IMR-90 (cell line): ENCODE results near the gene CDS1. TPM values are rescaled to one million over a fixed set of nuclear protein-coding genes. Genes with fewer than 3 reads are reported as not detected.

Experiments used
- ATAC-seq: fragments of 200-7000 bp; cut with Tn5 transposase; 2 replicates; pipeline ENCODE4 v1.9.1; 2020; ENCODE audit warnings: low read depth, mild to moderate bottlenecking, moderate library complexity
- BruUV-seq: library from RNA; stranded (reverse); fragments of 400-500 nt; replicated peaks from 2 replicates; lab custom pipeline; 2021; lab: Mats Ljungman, UMichigan
- CTCF ChIA-PET: fragments of 300-600 bp; formaldehyde crosslinking; extraction: SDS; loops from one replicate; lab custom pipeline; 2021; ENCODE audit warnings: antibody characterized with exemption; lab: Yijun Ruan, JAX
- POLR2A ChIA-PET: fragments of 300-600 bp; sonication (Branson Sonifier 250); formaldehyde crosslinking; loops from one replicate; lab custom pipeline; 2022; ENCODE audit warnings: antibody characterized with exemption; ENCODE audit not compliant: unreplicated experiment; lab: Charles Lee
- DNase-seq: peaks from one replicate; pipeline ENCODE4 v3.0.0; 2013
- H2AFZ ChIP-seq: replicated peaks from 2 replicates; pipeline ENCODE3; 2013; ENCODE audit warnings: low read length, mild to moderate bottlenecking; ENCODE audit not compliant: poor library complexity
- H2AK5ac ChIP-seq: 2 replicates; pipeline ENCODE4 v1.6.1; 2013; ENCODE audit warnings: low read depth, low read length, inconsistent platforms
- H2AK9ac ChIP-seq: replicated peaks from 2 replicates; pipeline ENCODE3; 2013; ENCODE audit warnings: mild to moderate bottlenecking, low read depth, low read length, moderate library complexity; ENCODE audit not compliant: poor library complexity
- H2BK120ac ChIP-seq: 2 replicates; pipeline ENCODE4 v1.6.1; 2013; ENCODE audit warnings: low read depth, low read length, inconsistent platforms
- H2BK15ac ChIP-seq: 3 replicates; pipeline ENCODE4 v1.6.1; 2013; ENCODE audit warnings: low read depth, low read length, inconsistent platforms
- H2BK20ac ChIP-seq: 2 replicates; pipeline ENCODE4 v1.6.1; 2013; ENCODE audit warnings: low read depth, mild to moderate bottlenecking, inconsistent platforms, low read length, moderate library complexity
- H2BK5ac ChIP-seq: 2 replicates; pipeline ENCODE4 v1.6.1; 2013; ENCODE audit warnings: mild to moderate bottlenecking, low read depth, low read length, inconsistent platforms; ENCODE audit not compliant: poor library complexity, severe bottlenecking
- H3K14ac ChIP-seq: replicated peaks from 2 replicates; pipeline ENCODE4 v1.6.1; 2013; ENCODE audit warnings: low read depth, low read length, inconsistent platforms
- H3K18ac ChIP-seq: 2 replicates; pipeline ENCODE4 v1.6.1; 2013; ENCODE audit warnings: low read depth, low read length, control low read depth
- H3K23ac ChIP-seq: 2 replicates; pipeline ENCODE4 v1.6.1; 2013; ENCODE audit warnings: low read depth, low read length, inconsistent platforms
- H3K27ac ChIP-seq: 2 replicates; pipeline ENCODE4 v1.5.1; 2013; ENCODE audit warnings: mild to moderate bottlenecking, control low read depth, low read length; ENCODE audit not compliant: insufficient read depth
- H3K27me3 ChIP-seq: 2 replicates; pipeline ENCODE4 v1.6.1; 2013; ENCODE audit warnings: low read length; ENCODE audit not compliant: control insufficient read depth, insufficient read depth
- H3K36me3 ChIP-seq: 2 replicates; pipeline ENCODE4 v1.6.1; 2013; ENCODE audit warnings: low read length, mixed read lengths; ENCODE audit not compliant: control insufficient read depth, insufficient read depth
- H3K4ac ChIP-seq: 2 replicates; pipeline ENCODE4 v1.6.1; 2013; ENCODE audit warnings: low read depth, low read length, inconsistent platforms
- H3K4me1 ChIP-seq: 2 replicates; pipeline ENCODE4 v1.6.1; 2013; ENCODE audit warnings: low read length, mixed read lengths; ENCODE audit not compliant: control insufficient read depth, insufficient read depth
- H3K4me2 ChIP-seq: 2 replicates; pipeline ENCODE4 v1.6.1; 2013; ENCODE audit warnings: low read depth, mild to moderate bottlenecking, control low read depth, low read length, moderate library complexity
- H3K4me3 ChIP-seq: 2 replicates; pipeline ENCODE4 v1.5.1; 2013; ENCODE audit warnings: low read depth, mild to moderate bottlenecking, control low read depth, low read length, moderate library complexity; ENCODE audit not compliant: insufficient read depth
- H3K56ac ChIP-seq: 2 replicates; pipeline ENCODE4 v1.6.1; 2013; ENCODE audit warnings: low read length, inconsistent platforms; ENCODE audit not compliant: insufficient read depth; ENCODE audit errors: extremely low read depth
- H3K79me1 ChIP-seq, 2 experiments: 2 replicates each; pipeline ENCODE4 v1.6.1; 2013; ENCODE audit warnings: low read length in 2 of 2, inconsistent platforms in 1 of 2, low read depth in 1 of 2
- H3K9ac ChIP-seq: 2 replicates; pipeline ENCODE4 v1.6.1; 2013; ENCODE audit warnings: low read depth, low read length, control low read depth
- H3K9me1 ChIP-seq: 2 replicates; pipeline ENCODE4 v1.6.1; 2013; ENCODE audit warnings: low read length, inconsistent platforms; ENCODE audit not compliant: insufficient read depth
- H3K9me3 ChIP-seq: 2 replicates; pipeline ENCODE4 v1.6.1; 2013; ENCODE audit warnings: low read length; ENCODE audit not compliant: control insufficient read depth, insufficient read depth
- H4K20me1 ChIP-seq: 2 replicates; pipeline ENCODE4 v1.6.1; 2013; ENCODE audit warnings: low read length, inconsistent platforms; ENCODE audit not compliant: insufficient read depth
- H4K5ac ChIP-seq: 2 replicates; pipeline ENCODE4 v1.6.1; 2013; ENCODE audit warnings: mild to moderate bottlenecking, low read depth, low read length, control low read depth
- H4K8ac ChIP-seq, 2 experiments: 2 replicates each; pipeline ENCODE4 v1.6.1; 2013; ENCODE audit warnings: low read depth in 2 of 2, low read length in 2 of 2, control low read depth in 1 of 2, inconsistent platforms in 1 of 2
- H4K91ac ChIP-seq: 2 replicates; pipeline ENCODE4 v1.6.1; 2013; ENCODE audit warnings: low read depth, low read length, inconsistent platforms; ENCODE audit not compliant: insufficient read depth
- CHD1 ChIP-seq: IDR thresholded peaks from 2 replicates; pipeline ENCODE4 v1.6.1; 2012; ENCODE audit warnings: low read depth, low read length, improper control_type of control experiment
- MAFK ChIP-seq: IDR thresholded peaks from 2 replicates; pipeline ENCODE4 v1.6.1; 2012; ENCODE audit warnings: low read depth, low read length, improper control_type of control experiment
- MXI1 ChIP-seq: IDR thresholded peaks from 2 replicates; pipeline ENCODE4 v1.6.1; 2012; ENCODE audit warnings: low read depth, mild to moderate bottlenecking, low read length, moderate library complexity, borderline replicate concordance
- NFE2L2 ChIP-seq: fragments of 150-350 bp; IDR thresholded peaks from 2 replicates; pipeline ENCODE4 v1.6.1; 2016; ENCODE audit warnings: low read depth, mild to moderate bottlenecking, low read length
- RAD21 ChIP-seq: IDR thresholded peaks from 2 replicates; pipeline ENCODE4 v1.6.1; 2012; ENCODE audit warnings: low read length, improper control_type of control experiment
- RFX5 ChIP-seq: IDR thresholded peaks from 2 replicates; pipeline ENCODE4 v1.8.0; 2012; ENCODE audit warnings: low read depth, mild to moderate bottlenecking, low read length, moderate library complexity
- WGBS, 2 experiments: methylation state at CpG; one replicate each; pipeline versions ENCODE4 v1.1.5 to v1.1.7; 2013; ENCODE audit warnings: missing lambda C conversion rate in 2 of 2; ENCODE audit not compliant: insufficient read length in 1 of 2; ENCODE audit errors: extremely low coverage in 2 of 2; 5-methylcytosine and 5-hydroxymethylcytosine counted together
- dilution Hi-C: fragments of 300-500 bp; cut with HindIII; formaldehyde crosslinking; loops from one replicate; pipeline ENCODE4 v1.14.3; 2018; ENCODE audit warnings: low sequenced_read_pairs; ENCODE audit not compliant: unreplicated experiment
- in situ Hi-C: fragments of 300-500 bp; cut with MboI; formaldehyde crosslinking; loops from 3 replicates; pipeline ENCODE4 v1.14.3; 2019; ENCODE audit warnings: low sequenced_read_pairs, inconsistent platforms, mixed read lengths
- intact Hi-C: fragments of 100-400 bp; cut with micrococcal nuclease; formaldehyde crosslinking; loops from 2 replicates; pipeline ENCODE4 v1.10.0; 2022
- polyA plus RNA-seq, 3 experiments: library from polyadenylated mRNA; depleted of rRNA; stranded (reverse); fragments of >200 nt; gene quantifications; 2 replicates each; pipeline ENCODE4 v1.2.3, GENCODE V29; 2012; ENCODE audit warnings: low replicate concordance in 1 of 3
- total RNA-seq: library from RNA; depleted of rRNA; stranded (reverse); fragments of >200 nt; gene quantifications from 2 replicates; pipeline ENCODE4 v1.2.3, GENCODE V29; 2012
- TF ChIP-seq, protein P1 (sequence below): conservative IDR thresholded peaks from 2 replicates; pipeline ENCODE4 v1.5.1; 2012; ENCODE audit warnings: mild to moderate bottlenecking, low read depth, low read length, improper control_type of control experiment
- TF ChIP-seq, protein P2 (sequence below): fragments of 150-350 bp; IDR thresholded peaks from 2 replicates; pipeline ENCODE4 v1.6.1; 2016; ENCODE audit warnings: low read depth, mild to moderate bottlenecking, low read length, moderate library complexity, borderline replicate concordance

CDS1 gene
- total and polyA plus RNA-seq, 2 of the 4 experiments (the other 2 are of a cell fraction), result under 0.01 to 0.02 TPM

DNA sequence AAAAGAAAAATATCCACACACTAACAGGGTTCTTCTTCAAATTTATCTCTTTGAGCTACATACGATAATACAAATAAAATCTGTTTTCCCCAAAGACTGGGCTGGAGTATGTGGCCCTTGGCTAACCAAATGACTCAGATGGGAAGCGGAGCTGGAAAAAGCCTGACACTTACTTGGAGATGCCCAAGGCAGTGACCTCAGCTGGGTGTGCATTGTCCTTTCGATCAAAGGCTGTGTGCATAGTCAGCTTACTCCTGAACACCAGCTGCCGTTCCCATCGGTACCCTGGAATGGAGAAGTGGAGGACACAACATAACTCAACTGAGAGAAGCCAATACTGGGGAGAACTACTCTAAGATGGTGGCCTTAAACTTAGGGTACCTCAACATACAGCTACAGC lies 95.1 kb downstream of the CDS1 start:
- no TSS peak for BruUV-seq
- Histone ChIP-seq H3K56ac (no peak overlapping the region), H4K5ac (no peak overlapping the region), H2AFZ (no peak overlapping the region), H2AK5ac (no peak overlapping the region), H3K36me3 (peaks cover 31% of the 10 kb centered on the region), H3K4me3 (no peak overlapping the region), H2BK120ac (no peak overlapping the region), H3K23ac (no peak overlapping the region), H3K27ac (no peak overlapping the region), H2BK5ac (no peak overlapping the region), H3K27me3 (no peaks in the 10 kb centered on the region), H3K4me2 (no peak overlapping the region), H4K8ac (no peak overlapping the region), H4K20me1 (0 out of 2 replicates have a peak, but pooled peaks cover 11% of the 10 kb centered on the region), H3K18ac (no peak overlapping the region), H3K4me1 (peaks cover 8% of the 10 kb centered on the region), H3K9me1 (peaks cover 12% of the 10 kb centered on the region), H3K4ac (no peak overlapping the region), H3K9me3 (no peaks in the 10 kb centered on the region), H2BK20ac (no peak overlapping the region), H2AK9ac (no peak overlapping the region), H3K14ac (no peak overlapping the region), H3K79me1 (0 out of 4 replicates have a peak, but pooled peaks cover 0 to 5% of the 10 kb centered on the region in 2 experiments), H3K9ac (no peak overlapping the region), H2BK15ac (no peak overlapping the region), H4K91ac (no peak overlapping the region)
- intact Hi-C loops (no loop called here), in situ Hi-C loops (no loop called here), dilution Hi-C loops (no loop called here)
- no CpG with 5 or more reads among the region's 5 CpGs for WGBS, 2 experiments
- DNase-seq, result no peak
- TF ChIP-seq MXI1, result no peak
- no peak for TF ChIP-seq RAD21
- no peak for TF ChIP-seq RFX5
- no peak for TF ChIP-seq CHD1
- TF ChIP-seq, protein P1, sequence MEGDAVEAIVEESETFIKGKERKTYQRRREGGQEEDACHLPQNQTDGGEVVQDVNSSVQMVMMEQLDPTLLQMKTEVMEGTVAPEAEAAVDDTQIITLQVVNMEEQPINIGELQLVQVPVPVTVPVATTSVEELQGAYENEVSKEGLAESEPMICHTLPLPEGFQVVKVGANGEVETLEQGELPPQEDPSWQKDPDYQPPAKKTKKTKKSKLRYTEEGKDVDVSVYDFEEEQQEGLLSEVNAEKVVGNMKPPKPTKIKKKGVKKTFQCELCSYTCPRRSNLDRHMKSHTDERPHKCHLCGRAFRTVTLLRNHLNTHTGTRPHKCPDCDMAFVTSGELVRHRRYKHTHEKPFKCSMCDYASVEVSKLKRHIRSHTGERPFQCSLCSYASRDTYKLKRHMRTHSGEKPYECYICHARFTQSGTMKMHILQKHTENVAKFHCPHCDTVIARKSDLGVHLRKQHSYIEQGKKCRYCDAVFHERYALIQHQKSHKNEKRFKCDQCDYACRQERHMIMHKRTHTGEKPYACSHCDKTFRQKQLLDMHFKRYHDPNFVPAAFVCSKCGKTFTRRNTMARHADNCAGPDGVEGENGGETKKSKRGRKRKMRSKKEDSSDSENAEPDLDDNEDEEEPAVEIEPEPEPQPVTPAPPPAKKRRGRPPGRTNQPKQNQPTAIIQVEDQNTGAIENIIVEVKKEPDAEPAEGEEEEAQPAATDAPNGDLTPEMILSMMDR, result no peak
- TF ChIP-seq, protein P2, sequence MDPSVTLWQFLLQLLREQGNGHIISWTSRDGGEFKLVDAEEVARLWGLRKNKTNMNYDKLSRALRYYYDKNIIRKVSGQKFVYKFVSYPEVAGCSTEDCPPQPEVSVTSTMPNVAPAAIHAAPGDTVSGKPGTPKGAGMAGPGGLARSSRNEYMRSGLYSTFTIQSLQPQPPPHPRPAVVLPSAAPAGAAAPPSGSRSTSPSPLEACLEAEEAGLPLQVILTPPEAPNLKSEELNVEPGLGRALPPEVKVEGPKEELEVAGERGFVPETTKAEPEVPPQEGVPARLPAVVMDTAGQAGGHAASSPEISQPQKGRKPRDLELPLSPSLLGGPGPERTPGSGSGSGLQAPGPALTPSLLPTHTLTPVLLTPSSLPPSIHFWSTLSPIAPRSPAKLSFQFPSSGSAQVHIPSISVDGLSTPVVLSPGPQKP, result no peak
- no peak for TF ChIP-seq NFE2L2
- TF ChIP-seq MAFK, result no peak
- ChIA-PET POLR2A (no interaction called here), CTCF (no interaction called here)
- ATAC-seq, result no peak
